ENCODE data around the gene TMEM191C.
"Not testable (repeated sequence)": the region's sequence is repeated elsewhere in the genome, so short reads cannot be mapped to it uniquely, and the experiment has no call there.

Gene TMEM191C

DNA sequence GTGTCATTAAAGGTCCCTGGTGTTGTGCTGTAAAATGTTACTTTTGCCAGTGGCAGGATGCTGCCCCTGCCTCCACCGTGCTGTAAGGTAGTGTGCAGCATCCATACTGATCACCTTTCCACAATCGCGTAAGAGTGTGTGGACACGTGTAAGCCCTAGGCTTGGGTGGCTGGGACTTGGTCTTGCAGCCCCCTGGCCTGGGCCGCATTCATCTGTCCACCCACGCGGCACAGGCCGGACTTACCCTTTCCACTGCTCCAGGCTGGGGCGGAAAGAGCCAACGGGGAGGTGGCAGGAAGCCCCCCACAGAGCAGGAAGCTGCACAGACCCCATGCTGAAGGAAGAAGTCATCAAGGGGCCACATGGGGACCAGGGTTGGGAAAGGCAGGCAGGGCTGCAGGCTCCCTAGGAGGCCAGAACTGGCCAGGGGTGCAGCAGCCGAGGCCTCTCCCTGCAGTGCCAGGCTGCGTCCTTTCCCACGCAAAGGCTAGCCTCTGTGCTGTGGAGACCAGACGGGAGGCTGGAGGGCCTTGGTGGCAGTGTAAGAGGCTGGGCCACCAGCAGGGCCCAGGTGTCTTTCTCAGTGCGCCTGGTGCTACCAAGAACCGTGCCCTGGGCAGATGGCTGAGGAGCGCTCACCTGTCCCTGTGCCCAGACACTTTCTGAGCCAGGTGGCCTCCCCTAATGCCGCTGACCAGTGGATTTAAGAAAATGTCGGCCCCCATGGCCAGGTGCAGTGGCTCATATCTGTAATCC is 11.7 kb upstream of the TMEM191C start:
- no peak overlapping the region for H3K4me3 ChIP-seq
- no peak for DNase-seq (ENCODE audit: low spot score)
- no peak for TF ChIP-seq CTCF (IDR thresholded peaks at IDR 0.05)
- H3K27ac ChIP-seq = no peak overlapping the region

- TF ChIP-seq CTCF (IDR thresholded peaks at IDR 0.05) = no peak
- Histone ChIP-seq H3K27ac (no peak overlapping the region), H3K4me3 (no peak overlapping the region)
- DNase-seq (ENCODE audit: low spot score) = no peak
These were observed 10.0 kb upstream of the TMEM191C start for GRCh38 chr22:21457023-21457787.

DNA sequence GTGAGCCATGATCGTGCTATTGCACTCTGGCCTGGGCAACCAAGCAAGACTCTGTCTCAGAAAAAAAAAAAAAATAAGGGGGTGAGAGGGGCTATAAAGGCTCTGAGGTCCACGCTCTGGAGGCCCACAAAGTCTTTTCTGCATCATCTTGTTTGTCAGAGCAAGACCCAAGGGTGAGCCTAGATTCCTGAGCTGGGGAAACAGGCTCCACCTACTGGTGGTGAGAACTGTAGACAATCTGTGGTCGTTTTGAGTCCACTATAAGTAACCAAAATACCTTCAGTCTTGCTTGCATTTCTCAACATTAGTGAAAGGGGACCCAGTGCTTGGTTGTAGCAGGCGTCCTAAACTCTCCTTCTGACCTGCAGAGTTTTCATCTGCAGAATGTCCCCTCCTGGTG is 4.5 kb upstream of the TMEM191C start:
- H3K4me3 ChIP-seq; DNase-seq (ENCODE audit: low spot score); H3K27ac ChIP-seq: not testable (repeated sequence)

DNA sequence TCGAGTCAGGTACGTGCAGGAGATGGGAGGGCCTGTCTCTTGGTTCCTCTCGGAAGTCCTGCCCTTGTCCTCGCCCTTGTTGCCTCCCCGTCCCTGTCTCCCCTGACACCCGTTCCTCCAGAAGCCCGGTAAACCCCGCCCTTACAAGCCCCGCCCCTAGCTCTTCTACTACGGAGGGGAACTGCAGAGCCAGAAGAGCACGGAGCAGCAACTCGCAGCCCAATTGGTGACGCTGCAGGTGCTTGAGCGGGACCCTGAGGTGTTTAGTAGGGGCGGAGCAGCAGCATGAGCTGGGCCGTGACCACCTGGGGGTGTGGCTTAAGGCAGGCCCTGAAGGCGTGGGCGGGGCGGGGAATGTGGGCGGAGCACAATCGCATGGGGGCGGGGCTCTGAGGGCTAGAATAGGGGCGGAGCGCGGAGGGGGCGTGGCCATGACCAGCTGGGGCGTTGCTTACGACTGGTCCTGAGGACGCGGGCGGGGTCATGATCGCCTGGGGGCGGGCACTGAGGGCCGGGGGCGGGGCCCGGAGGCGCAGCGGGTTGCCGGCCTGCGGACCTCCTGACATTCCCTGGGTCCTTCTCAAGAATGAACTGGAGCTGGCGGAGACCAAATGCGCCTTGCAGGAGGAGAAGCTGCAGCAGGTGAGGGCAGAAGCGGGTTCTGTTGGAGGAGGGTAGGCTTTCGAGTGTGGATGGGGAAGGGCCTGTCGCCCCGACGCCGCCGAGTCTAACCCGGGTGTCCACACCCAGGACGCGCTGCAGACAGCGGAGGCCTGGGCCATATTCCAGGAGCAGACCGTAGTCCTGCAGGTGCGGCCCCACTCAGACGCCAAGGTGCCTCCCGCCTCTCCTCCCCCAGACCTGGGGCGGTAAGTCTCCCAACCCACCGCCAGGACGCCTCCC is 1.3 kb downstream of the TMEM191C start:
- not testable (repeated sequence) for DNase-seq (ENCODE audit: low spot score)
- Histone ChIP-seq H3K4me3 (peak overlapping the region; percentile 69), H3K27ac (peak overlapping the region in 1 of 2 donors; percentile 76)

GRCh38 chr22:21469097-21469994 is 2.2 kb downstream of the TMEM191C start:
- H3K4me3 ChIP-seq; DNase-seq (ENCODE audit: low spot score); H3K27ac ChIP-seq: not testable (repeated sequence)

DNA sequence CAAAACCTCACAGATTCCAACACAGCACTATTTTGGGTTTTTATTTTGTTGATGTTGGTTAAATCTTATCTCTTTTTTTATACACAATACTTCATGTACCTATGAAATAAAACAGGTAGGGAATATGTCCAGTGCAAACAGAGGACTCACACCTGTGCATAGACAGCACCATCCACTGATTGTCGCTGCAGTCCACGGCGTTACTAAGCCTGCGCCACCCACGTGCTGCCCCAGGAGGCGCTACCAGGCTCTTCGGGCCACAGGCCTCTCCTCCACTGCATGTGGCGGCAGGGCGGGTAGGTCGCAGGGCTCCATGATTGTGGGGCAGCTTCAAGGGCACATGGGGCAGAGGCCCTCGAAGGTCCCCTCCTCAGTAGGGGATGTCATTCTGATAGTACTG is 5.8 kb downstream of the TMEM191C start:
- not testable (repeated sequence) for H3K4me3 ChIP-seq; DNase-seq (ENCODE audit: low spot score); H3K27ac ChIP-seq

DNA sequence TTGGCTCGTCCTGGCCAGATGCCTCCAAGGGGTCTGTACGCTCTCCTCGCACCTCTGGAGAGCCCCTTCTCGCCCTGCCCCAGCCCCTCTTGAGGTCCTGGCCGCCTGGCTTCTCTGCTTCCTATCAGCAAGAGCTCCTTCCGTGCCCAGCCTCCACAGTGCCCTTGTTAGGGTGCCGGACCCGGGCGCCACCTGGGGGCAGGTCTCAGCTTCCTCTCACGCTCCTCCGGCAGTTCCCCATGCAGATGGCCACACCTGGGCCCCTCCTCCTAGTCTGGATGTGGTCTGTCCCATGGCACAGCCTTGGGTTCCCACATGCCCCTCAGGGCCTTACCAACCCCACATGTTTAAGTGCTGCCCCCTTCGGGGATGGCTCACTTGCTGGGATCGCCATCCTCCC is 6.5 kb downstream of the TMEM191C start:
- H3K27ac ChIP-seq; H3K4me3 ChIP-seq; DNase-seq (ENCODE audit: low spot score): not testable (repeated sequence)

- not testable (repeated sequence) for H3K27ac ChIP-seq; H3K4me3 ChIP-seq; DNase-seq (ENCODE audit: low spot score)
These were observed 16.9 kb downstream of the TMEM191C start for GRCh38 chr22:21484039-21484438.

GRCh38 chr22:21487723-21488122 is 20.5 kb downstream of the TMEM191C start:
- not testable (repeated sequence) for H3K4me3 ChIP-seq; DNase-seq (ENCODE audit: low spot score); H3K27ac ChIP-seq

DNA sequence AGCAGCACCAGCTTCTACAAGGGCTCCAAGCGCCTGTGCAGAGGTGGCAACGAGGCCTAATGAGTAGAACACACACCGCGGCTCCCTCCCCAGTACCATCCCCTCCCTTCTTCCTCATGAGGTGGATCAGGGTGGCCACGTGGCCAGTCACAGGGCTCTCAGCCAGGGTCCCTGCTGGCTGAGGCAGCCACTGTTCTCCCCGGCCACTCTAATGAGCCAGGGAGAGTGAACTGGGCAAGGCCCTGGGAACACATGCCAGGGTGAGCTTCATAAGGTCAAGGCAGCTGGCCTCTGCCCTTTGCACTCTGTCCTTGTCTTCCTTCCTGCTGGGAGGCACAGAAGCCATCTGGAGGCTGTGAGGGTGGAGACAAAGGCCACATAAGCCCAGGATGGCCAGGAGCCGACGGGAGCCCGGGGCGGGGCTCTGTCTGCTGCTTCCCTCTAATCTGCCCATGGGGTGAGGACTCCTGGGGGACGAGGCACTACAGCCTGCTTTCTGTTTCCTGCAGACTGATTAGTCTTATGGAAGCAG is 22.0 kb downstream of the TMEM191C start:
- peak; percentile 21 for DNase-seq (ENCODE audit: low spot score)

GRCh38 chr22:21490556-21490955 is 23.4 kb downstream of the TMEM191C start:
- peak; percentile 40 for DNase-seq (ENCODE audit: low spot score)
- H3K27ac ChIP-seq, H3K4me3 ChIP-seq: not testable (repeated sequence)

More for the DNA sequence above, 22.0 kb downstream of the TMEM191C start:
- not testable (repeated sequence) for H3K27ac ChIP-seq, H3K4me3 ChIP-seq

- H3K27ac ChIP-seq; H3K4me3 ChIP-seq; DNase-seq (ENCODE audit: low spot score): not testable (repeated sequence)
These were observed 25.1 kb downstream of the TMEM191C start for GRCh38 chr22:21492271-21492670.

DNA sequence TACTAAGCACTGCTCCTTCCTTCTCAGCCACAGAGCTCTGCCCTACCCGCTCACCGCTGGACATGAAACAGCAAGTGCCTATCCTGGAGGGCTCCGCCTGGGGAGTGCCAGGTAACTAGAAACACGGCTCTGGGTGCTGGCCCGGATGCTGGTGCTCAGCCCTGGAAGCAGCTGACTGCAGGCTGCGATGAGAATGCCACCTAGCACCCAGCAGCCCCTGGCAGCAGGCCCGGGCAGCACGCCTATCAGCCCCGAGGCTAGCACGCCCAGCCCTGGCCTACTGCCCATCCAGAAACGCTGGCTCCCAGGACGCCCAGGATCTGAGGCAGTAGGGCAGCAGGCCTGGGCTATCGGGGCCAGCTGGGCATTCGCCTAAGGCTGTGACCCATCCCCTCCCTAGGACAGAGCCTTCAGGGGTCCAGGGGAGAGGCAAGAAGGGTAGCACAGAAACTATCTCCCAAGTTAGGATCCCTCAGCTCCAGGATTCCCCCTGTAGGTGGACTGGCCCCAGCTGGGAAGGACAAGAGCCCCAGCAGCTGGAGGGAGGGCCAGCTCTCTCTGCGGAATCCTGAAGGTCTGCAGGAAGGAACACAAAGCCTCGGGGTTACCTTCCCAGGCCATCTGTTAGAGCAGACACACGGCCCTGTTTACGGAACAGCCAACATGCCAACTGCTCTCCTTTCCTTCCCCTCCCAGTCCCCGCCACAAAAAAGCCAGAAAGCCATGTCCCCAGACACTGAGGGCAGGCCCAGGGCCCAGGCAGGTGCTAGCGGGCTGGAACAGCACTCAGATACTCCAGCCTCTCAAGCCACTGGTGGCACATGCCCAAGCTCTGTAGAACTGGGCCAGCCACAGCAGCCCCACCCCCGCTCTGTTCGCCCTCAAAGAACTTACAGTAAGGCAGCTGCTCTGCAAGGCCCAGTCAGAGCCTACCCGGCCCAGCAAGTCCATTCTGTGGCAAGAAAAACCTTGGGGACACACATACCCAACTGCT is 26.9 kb downstream of the TMEM191C start:
- DNase-seq (ENCODE audit: low spot score); H3K4me3 ChIP-seq; H3K27ac ChIP-seq: not testable (repeated sequence)

GRCh38 chr22:21497984-21498383 is 30.8 kb downstream of the TMEM191C start:
- not testable (repeated sequence) for H3K27ac ChIP-seq; H3K4me3 ChIP-seq; DNase-seq (ENCODE audit: low spot score)

Data from coronary artery (tissue), 2 donors.